DOHH2 (cell line): ENCODE data around the gene IQGAP1.

Source experiments
- H3F3A ChIP-seq: fragments of 200-600 bp; sonication (generic), shearing (Covaris generic); 2 replicates; pipeline ENCODE4 v1.6.0; 2016; ENCODE audit warnings: antibody characterized with exemption, mild to moderate bottlenecking; ENCODE audit not compliant: control insufficient read depth, insufficient read depth
- H3K27ac ChIP-seq: fragments of 200-600 bp; sonication (generic); 2 replicates; pipeline ENCODE4 v1.5.1; 2014; ENCODE audit warnings: low read depth, mild to moderate bottlenecking, low read length, moderate library complexity
- H3K27me3 ChIP-seq: fragments of 200-600 bp; sonication (generic); 2 replicates; pipeline ENCODE4 v1.6.1; 2014; ENCODE audit warnings: mild to moderate bottlenecking, low read length, mixed read lengths; ENCODE audit not compliant: control insufficient read depth
- H3K36me3 ChIP-seq: fragments of 200-600 bp; sonication (generic); 2 replicates; pipeline ENCODE4 v1.6.1; 2014; ENCODE audit warnings: mild to moderate bottlenecking, low read length, moderate library complexity, mixed read lengths; ENCODE audit not compliant: control insufficient read depth
- H3K4me1 ChIP-seq: fragments of 200-600 bp; sonication (generic); 2 replicates; pipeline ENCODE4 v1.6.1; 2014; ENCODE audit warnings: mild to moderate bottlenecking, low read length, mixed read lengths; ENCODE audit not compliant: control insufficient read depth
- H3K4me2 ChIP-seq: fragments of 200-600 bp; sonication (generic); 2 replicates; pipeline ENCODE4 v1.6.0; 2014; ENCODE audit warnings: mild to moderate bottlenecking, low read length, moderate library complexity
- H3K4me3 ChIP-seq: fragments of 200-600 bp; sonication (generic); 2 replicates; pipeline ENCODE4 v1.5.1; 2014; ENCODE audit warnings: mild to moderate bottlenecking, low read length, mixed read lengths
- H3K79me2 ChIP-seq: fragments of 200-600 bp; sonication (generic); 2 replicates; pipeline ENCODE4 v1.6.1; 2014; ENCODE audit warnings: mild to moderate bottlenecking, low read length, mixed read lengths; ENCODE audit not compliant: control insufficient read depth
- H3K9me2 ChIP-seq: fragments of 200-600 bp; sonication (generic); replicated peaks from 2 replicates; pipeline ENCODE4 v1.6.1; 2014; ENCODE audit warnings: mild to moderate bottlenecking, low read length, mixed read lengths; ENCODE audit not compliant: control insufficient read depth
- H3K9me3 ChIP-seq: fragments of 200-600 bp; sonication (generic); 2 replicates; pipeline ENCODE4 v1.6.1; 2014; ENCODE audit warnings: antibody characterized with exemption, low read length, mixed read lengths; ENCODE audit not compliant: control insufficient read depth, insufficient read depth
- H4K20me1 ChIP-seq: fragments of 200-600 bp; sonication (generic); 2 replicates; pipeline ENCODE4 v1.6.0; 2014; ENCODE audit warnings: low read depth, mild to moderate bottlenecking, antibody characterized with exemption, low read length, moderate library complexity; ENCODE audit not compliant: control insufficient read depth, insufficient read depth
- CTCF ChIP-seq: fragments of 200-600 bp; sonication (generic); IDR thresholded peaks from one replicate; pipeline ENCODE4 v1.5.1; 2014; ENCODE audit warnings: antibody characterized with exemption, mild to moderate bottlenecking, low read depth, low read length; ENCODE audit not compliant: poor library complexity, severe bottlenecking
- EZH2phosphoT487 ChIP-seq: fragments of 200-600 bp; sonication (generic); IDR thresholded peaks from 2 replicates; pipeline ENCODE4 v1.6.1; 2017; ENCODE audit warnings: borderline replicate concordance, mild to moderate bottlenecking, antibody characterized with exemption, low read length, moderate library complexity, mixed read lengths

Gene IQGAP1

DNA sequence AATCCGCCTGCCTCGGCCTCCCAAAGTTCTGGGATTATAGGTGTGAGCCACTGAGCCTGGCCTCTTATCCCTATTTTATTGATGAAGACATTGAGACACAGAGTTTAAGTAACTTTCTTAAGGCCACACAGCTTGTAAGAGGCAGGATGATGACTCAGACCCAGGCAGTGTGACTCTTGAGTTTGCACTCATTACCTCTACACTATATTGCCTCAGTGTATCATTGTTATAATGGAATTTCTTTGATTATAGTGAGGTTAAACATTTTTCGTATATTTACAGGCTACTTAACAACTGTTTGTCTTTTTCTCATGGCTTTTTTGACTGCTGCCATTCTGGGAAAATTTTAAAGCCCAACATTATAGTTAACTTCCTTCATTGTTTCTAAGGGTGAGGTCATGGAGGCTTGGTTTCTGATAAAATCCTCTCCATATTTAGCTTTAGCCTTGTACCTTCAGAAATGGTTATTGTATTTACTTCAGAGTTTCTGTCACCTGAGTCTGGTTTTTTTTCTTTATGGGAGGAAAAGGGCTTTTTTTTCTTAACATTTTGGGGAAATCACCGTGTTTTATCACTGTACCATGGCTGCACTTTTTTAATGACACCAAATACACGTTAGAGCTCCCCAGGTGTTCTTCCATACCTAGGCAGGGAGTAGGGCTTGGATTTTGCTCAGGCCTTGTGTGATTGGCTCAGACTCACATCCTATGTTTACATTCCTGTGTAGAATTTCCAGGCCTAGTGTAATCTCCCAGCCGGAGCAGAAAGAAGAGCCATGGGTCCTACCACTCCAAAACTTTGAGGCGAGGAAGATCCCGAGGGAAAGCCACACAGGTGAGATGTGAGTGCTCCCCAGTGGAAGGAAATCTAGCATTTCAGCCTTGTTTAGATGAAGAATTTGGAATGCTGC is 29.7 kb upstream of the IQGAP1 start:
- Histone ChIP-seq H3F3A (no peaks in the 10 kb centered on the region), H3K4me3 (no peak overlapping the region), H3K4me1 (no peaks in the 10 kb centered on the region), H3K9me2 (no peaks in the 10 kb centered on the region), H3K79me2 (no peaks in the 10 kb centered on the region), H3K9me3 (no peaks in the 10 kb centered on the region), H3K4me2 (no peak overlapping the region), H3K36me3 (no peaks in the 10 kb centered on the region), H4K20me1 (no peaks in the 10 kb centered on the region), H3K27ac (no peak overlapping the region), H3K27me3 (no peaks in the 10 kb centered on the region)
- TF ChIP-seq EZH2phosphoT487, result no peak
- TF ChIP-seq CTCF, result no peak

DNA sequence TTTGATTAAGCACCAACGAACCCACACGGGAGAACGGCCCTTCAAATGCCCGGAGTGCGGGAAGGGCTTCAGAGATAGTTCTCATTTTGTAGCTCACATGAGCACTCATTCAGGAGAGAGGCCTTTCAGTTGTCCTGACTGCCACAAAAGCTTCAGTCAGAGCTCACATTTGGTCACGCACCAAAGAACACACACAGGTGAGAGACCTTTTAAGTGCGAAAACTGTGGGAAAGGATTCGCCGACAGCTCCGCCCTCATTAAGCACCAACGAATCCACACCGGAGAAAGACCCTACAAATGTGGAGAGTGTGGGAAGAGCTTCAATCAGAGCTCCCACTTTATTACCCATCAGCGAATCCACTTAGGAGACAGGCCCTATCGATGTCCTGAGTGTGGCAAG is 27.3 kb upstream of the IQGAP1 start:
- Histone ChIP-seq H3F3A (no peaks in the 10 kb centered on the region), H3K9me2 (no peaks in the 10 kb centered on the region), H3K36me3 (no peaks in the 10 kb centered on the region), H4K20me1 (no peaks in the 10 kb centered on the region), H3K4me1 (no peaks in the 10 kb centered on the region), H3K4me2 (no peak overlapping the region), H3K4me3 (no peak overlapping the region), H3K27me3 (no peaks in the 10 kb centered on the region), H3K79me2 (no peaks in the 10 kb centered on the region), H3K27ac (no peak overlapping the region), H3K9me3 (no peaks in the 10 kb centered on the region)
- TF ChIP-seq EZH2phosphoT487, result no peak
- TF ChIP-seq CTCF, result no peak

DNA sequence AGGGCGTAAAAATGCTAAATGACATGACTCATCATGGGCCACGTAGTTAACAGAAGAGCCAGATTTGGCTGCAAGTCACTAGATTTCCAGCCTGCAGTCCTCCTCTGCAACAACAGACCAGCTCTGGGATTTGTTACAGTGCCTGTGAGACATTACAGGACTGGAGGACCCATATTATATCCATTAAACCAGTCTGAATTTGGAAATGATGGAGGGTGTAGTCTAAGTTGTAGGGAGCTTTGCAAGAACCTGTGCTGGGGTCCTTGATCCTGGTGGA is 25.2 kb upstream of the IQGAP1 start:
- Histone ChIP-seq H3K9me2 (no peaks in the 10 kb centered on the region), H3K4me2 (no peak overlapping the region), H3K27me3 (no peaks in the 10 kb centered on the region), H3F3A (no peaks in the 10 kb centered on the region), H4K20me1 (no peaks in the 10 kb centered on the region), H3K36me3 (no peaks in the 10 kb centered on the region), H3K79me2 (no peaks in the 10 kb centered on the region), H3K27ac (no peak overlapping the region), H3K4me1 (no peaks in the 10 kb centered on the region), H3K4me3 (no peak overlapping the region), H3K9me3 (no peaks in the 10 kb centered on the region)
- no peak for TF ChIP-seq EZH2phosphoT487

GRCh38 chr15:90364251-90364650 is 23.8 kb upstream of the IQGAP1 start:
- TF ChIP-seq EZH2phosphoT487 (no peak), CTCF (no peak)
- Histone ChIP-seq H3K4me1 (no peaks in the 10 kb centered on the region), H3F3A (no peaks in the 10 kb centered on the region), H3K9me3 (no peaks in the 10 kb centered on the region), H3K27me3 (no peaks in the 10 kb centered on the region), H3K36me3 (no peaks in the 10 kb centered on the region), H3K79me2 (no peaks in the 10 kb centered on the region), H4K20me1 (no peaks in the 10 kb centered on the region), H3K4me2 (no peak overlapping the region), H3K4me3 (no peak overlapping the region), H3K9me2 (no peaks in the 10 kb centered on the region), H3K27ac (no peak overlapping the region)
